Inflammatory macrophage (primary cell): ENCODE data around the gene FKBP10.
A peak's percentile ranks its signal among the peaks of the same experiment; 100 is the strongest.
"Not testable (repeated sequence)": the region's sequence is repeated elsewhere in the genome, so short reads cannot be mapped to it uniquely, and the experiment has no call there.

Experiments used
- DNase-seq, 2 donors: peaks; one replicate each; pipeline ENCODE4 v3.0.0-alpha.2; 2020 to 2022

FKBP10 gene

DNA sequence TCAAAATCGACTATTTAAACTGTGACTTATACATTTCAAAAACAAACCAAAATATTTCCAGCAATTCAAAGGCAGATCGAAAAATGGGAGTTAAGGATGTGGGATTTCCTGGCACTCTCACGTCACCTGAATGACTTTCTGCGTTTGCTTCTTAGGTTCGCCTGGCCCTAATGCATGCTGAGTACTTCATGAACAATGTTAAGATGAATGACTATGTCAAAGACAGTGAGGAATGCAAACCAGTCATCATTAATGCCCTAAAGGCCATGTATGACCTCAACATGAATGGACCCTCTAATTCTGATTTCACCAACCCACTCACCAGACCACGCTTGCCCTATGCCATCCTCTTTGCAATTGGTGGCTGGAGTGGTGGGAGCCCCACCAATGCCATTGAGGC, 32.2 kb downstream of the FKBP10 start:
- no peak for DNase-seq

GRCh38 chr17:41848788-41849187, 36.0 kb downstream of the FKBP10 start:
- no peak for DNase-seq

DNA sequence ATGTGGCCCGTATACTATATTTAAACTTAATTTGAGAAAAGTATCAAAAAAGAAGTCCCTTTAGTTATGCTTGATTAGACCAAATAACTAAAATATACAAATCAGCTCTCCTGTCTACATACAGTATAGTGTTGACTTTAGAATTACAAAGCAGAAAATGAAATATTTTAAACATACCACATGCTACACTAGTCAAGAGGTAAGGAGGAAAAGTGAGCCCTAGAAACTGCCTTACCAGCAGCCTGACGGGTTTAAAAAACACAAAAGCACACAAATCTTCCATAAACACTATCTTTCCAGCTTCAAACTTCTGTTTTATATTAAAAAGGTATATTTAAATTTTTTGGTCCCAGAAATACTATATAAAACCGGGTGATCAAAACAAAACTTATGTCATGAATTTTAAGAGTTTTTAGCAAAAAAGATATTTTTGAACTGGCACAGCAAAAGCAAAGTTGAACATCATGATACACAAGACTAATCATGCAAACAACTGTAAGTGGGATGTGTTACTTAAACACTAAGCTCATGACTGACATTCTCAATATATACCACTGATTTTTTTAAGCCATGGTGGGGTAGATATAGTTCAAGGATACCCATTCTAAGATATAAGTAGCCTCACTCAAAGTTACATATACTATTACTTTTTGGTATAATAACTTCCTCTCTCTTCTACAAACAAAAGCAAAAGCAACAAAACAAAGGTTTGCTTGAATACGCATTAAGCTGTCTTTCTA, 36.6 kb downstream of the FKBP10 start:
- no peak for DNase-seq

DNA sequence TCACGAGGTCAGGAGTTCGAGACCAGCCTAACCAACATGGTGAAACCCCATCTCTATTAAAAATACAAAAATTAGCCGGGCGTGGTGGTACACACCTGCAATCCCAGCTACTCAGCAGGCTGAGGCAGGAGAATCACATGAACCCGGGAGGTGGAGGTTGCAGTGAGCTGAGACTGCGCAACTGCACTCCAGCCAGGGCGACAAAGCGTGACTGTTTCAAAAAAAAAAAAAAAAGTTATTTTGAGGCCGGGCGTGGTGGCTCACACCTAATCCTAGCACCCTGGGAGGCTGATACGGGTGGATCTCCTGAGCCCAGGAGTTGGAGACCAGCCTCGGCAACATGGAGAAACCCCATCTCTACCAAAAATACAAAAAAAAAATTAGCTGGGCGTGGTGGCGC, 38.6 kb downstream of the FKBP10 start:
- DNase-seq: not testable (repeated sequence)

- peak in 1 of 2 donors; percentile 2 for DNase-seq
Measured at GRCh38 chr17:41860254-41860931, 47.6 kb downstream of the FKBP10 start.

DNA sequence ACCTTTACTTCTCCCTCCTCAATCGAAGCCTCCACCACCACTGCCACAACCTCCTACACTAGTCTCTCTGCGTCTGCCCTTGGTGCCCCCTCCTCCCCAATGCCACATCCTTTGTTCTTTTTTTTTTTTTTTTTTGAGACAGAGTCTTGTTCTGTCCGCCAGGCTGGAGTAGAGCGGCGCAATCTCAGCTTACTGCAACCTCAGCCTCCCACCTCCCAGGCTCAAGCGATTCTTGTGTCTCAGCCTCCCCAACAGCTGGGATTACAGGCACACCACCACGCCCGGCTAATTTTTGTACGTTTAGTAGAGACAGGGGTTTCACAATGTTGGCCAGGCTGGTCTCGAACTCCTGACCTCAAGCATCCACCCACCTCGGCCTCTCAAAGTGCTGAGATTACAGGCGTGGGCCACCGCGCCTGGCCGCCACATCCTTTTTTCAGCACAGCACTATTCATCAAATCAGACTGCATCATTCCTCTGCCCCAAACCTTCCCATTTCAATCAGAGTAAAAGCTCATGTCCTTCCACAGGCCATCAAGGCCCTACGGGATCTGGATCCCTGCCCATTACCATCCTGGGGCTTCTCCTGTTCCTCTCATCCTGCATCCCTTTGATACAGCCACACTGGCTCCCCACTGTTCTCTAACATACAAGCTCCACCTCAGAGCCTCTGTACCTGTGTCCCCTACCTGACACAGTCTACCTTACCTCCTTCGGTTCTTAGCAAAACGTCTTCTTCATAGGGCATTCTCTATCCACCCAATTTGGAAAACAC, 50.5 kb downstream of the FKBP10 start:
- peak; percentile 49 to 64 for DNase-seq

DNA sequence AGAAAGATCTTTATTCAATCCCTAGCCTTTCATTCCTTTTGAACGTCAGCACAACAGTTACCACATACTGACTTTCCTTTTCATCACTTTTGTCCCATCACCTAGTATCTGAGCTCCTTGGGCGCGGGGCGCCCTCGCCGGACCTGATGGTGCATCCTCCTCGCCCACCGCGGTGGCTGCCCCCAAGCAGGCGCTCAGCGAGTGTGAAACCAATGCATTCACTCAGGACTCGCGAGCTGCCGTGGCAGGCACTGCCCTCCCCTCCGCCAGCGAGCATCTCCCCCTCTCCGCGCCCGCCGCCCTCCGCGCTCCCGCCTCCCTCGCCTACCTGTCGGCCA, 51.7 kb downstream of the FKBP10 start:
- no peak for DNase-seq

DNA sequence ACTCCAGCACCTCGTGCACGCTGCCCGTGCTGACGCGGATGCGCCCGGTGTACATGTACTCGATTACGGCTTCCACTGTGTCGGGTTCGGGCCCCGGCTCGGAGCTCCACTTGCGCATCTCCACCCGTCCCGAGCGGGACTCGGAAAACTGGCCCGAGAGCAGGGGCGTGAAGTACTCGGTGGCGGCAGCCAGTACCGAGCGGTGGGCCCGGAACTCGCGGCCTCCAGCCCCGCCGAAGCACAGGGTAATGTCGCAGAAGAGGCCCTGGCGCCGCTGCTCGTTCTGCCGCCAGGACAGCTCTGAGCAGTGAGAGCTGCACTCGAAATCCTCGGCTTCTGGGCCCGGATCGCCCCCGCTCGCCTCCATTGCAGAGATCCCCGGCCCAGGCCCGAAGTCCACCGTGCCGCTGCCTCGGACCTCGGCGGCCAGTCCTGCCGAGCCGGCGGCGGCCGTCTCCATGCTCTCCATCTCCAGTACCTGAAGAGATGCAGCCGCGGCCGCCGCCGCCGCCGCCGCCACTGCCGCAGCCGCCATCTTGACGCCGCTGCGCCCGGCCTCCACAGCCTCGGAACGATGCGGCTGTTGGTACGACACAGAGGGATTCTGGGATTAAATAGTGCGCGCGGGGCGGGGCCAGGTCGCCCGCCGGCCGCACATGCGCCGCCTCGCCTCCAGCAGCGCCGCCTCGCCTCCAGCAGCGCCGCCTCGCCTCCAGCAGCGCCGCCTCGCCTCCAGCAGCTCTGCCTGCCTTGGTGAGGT, 52.2 kb downstream of the FKBP10 start, which contains the start of gene KLHL11:
Gene KLHL11 (minus strand): TSS at position 588 of the 760 bp plus-strand sequence. CDS start 53 bp downstream, at position 535.
- peak; percentile 89 to 91 for DNase-seq

GRCh38 chr17:41865596-41865893, 52.7 kb downstream of the FKBP10 start:
- no peak for DNase-seq

DNA sequence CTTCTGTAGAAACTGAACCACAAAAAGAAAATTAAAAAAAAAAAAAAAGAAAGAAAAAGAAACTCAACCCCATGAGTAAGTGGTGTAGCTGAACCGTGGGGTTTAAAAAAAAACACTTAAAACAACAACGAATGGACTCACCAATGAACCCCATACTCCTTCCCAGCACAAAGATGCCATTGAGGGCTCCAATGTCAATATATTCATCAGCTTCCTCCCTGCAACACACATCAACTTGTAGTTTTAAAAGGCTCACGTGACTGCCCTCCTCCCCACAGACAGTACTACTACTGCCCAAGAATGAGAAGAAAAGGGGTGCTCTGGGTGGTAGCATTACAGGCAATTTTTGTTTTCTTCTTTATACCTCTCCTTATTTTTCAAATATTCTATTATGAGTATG, 55.8 kb downstream of the FKBP10 start:
- no peak for DNase-seq

DNA sequence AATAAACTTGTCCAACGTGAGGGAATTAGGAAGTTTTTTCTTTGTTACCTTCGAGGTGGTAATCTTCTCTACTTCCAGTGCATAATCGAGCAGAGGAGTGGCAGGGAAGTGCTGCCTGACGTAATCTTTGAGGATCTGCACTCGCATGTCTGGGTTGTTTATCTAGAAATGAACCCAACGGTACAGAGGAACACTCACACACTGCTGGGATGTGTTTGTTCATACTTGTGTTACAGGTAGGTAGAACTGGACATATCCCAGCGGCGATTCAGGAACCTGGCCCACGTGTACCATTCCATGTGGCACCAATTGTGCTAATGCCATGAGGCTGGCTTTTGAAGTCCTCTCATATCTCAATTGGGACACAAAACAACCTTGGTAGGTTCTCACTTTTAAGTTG, 56.6 kb downstream of the FKBP10 start:
- no peak for DNase-seq

DNA sequence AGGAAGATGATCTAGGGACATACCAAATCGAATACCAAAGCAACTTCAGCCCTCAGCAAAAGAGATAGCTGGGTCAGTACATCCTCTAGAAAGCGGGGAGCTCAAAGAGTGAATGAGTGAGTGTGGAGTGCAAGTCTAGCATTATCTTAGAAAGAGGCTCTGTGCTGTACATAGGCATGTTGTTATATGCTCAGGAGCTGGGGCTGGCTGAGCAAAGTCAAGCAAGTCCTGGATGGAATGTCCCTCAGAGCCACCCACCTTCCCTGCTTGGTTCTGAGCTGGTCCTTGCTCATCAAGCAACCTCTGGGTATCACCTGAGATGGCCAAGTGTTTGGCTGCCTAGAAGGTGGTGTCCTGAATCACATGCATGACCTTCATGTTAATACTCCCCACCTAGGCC, 57.3 kb downstream of the FKBP10 start:
- DNase-seq: no peak

DNA sequence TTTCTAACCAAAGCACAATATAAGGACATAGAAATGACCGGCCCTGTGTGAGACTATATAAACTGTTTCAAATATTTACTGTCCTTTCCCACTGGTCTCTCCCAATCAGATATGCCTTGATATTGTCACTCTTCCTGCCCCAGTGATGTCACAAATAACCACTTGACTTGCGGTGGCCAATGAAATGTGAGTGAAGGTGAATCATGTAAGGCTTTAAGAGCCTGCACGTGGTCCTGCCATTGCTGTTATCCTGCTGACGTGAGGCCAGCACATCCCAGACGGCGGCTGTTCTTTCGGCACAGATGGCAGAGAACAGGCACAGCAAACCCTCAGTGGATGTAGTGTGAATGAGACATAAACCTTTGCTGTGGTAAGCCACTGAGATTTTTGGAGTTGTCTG, 57.8 kb downstream of the FKBP10 start:
- DNase-seq: no peak

- DNase-seq: no peak
Measured at GRCh38 chr17:41871789-41872188, 59.0 kb downstream of the FKBP10 start.
